ENCODE measurements around the gene COMP. TPM values are rescaled to one million over a fixed set of nuclear protein-coding genes. Genes with fewer than 3 reads are reported as not detected.
A peak's percentile ranks its signal among the peaks of the same experiment; 100 is the strongest.

The COMP gene
- total RNA-seq, 1 donor from 2014 or later = 8.1 TPM

- no peak for DNase-seq
Observed at GRCh38 chr19:18803550-18804138, 12.5 kb upstream of the COMP start.

GRCh38 chr19:18802354-18802753 lies 11.2 kb upstream of the COMP start:
- DNase-seq = no peak

- no peak for DNase-seq
Observed at GRCh38 chr19:18800636-18801035, 9.5 kb upstream of the COMP start.

- DNase-seq = no peak
Observed at GRCh38 chr19:18800079-18800478, 9.0 kb upstream of the COMP start.

GRCh38 chr19:18799389-18799970 lies 8.4 kb upstream of the COMP start:
- no peak for DNase-seq

GRCh38 chr19:18798384-18799352 lies 7.6 kb upstream of the COMP start:
- peak; percentile 30 for DNase-seq

GRCh38 chr19:18796239-18796638 lies 5.1 kb upstream of the COMP start:
- no peak for DNase-seq

GRCh38 chr19:18795540-18795939 lies 4.4 kb upstream of the COMP start:
- peak; percentile 43 for DNase-seq

GRCh38 chr19:18794692-18795091 lies 3.6 kb upstream of the COMP start:
- DNase-seq = no peak

GRCh38 chr19:18794029-18794313 lies 2.9 kb upstream of the COMP start:
- no peak for DNase-seq

- DNase-seq = peak; percentile 47
Observed at GRCh38 chr19:18793144-18794028, 2.3 kb upstream of the COMP start.

GRCh38 chr19:18792661-18793060 lies 1.6 kb upstream of the COMP start:
- no peak for DNase-seq

GRCh38 chr19:18791315-18791678 lies 192 bp upstream of the COMP start:
- DNase-seq = no peak

GRCh38 chr19:18789883-18790565 lies 1.1 kb downstream of the COMP start:
- peak; percentile 42 for DNase-seq

GRCh38 chr19:18789422-18789869 lies 1.7 kb downstream of the COMP start:
- no peak for DNase-seq

- DNase-seq = no peak
Observed at GRCh38 chr19:18788529-18789421, 2.3 kb downstream of the COMP start.

GRCh38 chr19:18785179-18786124 lies 5.7 kb downstream of the COMP start:
- DNase-seq = peak; percentile 84

- DNase-seq = no peak
Observed at GRCh38 chr19:18784786-18785120, 6.4 kb downstream of the COMP start.

GRCh38 chr19:18783958-18784785 lies 6.9 kb downstream of the COMP start:
- no peak for DNase-seq
